Activated B cell treated with CpG ODN at 0.5 μM for 24 hours (primary cell): ENCODE data around the gene CDH15. TPM values are rescaled to one million over a fixed set of nuclear protein-coding genes. Genes with fewer than 3 reads are reported as not detected.

Experiments used
- ATAC-seq: fragments of 200-7000 bp; cut with Tn5 transposase; one replicate; pipeline ENCODE4 v1.10.0; 2021; ENCODE audit warnings: low read depth, mild to moderate bottlenecking, moderate library complexity
- CTCF ChIA-PET: fragments of 350-600 bp; sonication (Branson Sonifier 250); formaldehyde crosslinking; loops from one replicate; lab custom pipeline; 2021; ENCODE audit warnings: antibody characterized with exemption; lab: Charles Lee
- POLR2A ChIA-PET: fragments of 350-600 bp; sonication (Branson Sonifier 250); formaldehyde crosslinking; loops from one replicate; lab custom pipeline; 2021; ENCODE audit warnings: antibody characterized with exemption; lab: Charles Lee
- DNase-seq: peaks from one replicate; pipeline ENCODE4 v3.0.0; 2022
- H3K27ac Mint-ChIP-seq: one replicate; pipeline ENCODE4 v1.8.0; 2020; ENCODE audit warnings: mixed read lengths
- H3K27me3 Mint-ChIP-seq: one replicate; pipeline ENCODE4 v1.8.0; 2021; ENCODE audit warnings: mixed read lengths
- H3K36me3 Mint-ChIP-seq: one replicate; pipeline ENCODE4 v1.8.0; 2021; ENCODE audit warnings: low read depth, mixed read lengths
- H3K4me1 Mint-ChIP-seq: one replicate; pipeline ENCODE4 v1.8.0; 2021; ENCODE audit warnings: mixed read lengths
- H3K4me3 Mint-ChIP-seq: one replicate; pipeline ENCODE4 v1.8.0; 2020; ENCODE audit warnings: mild to moderate bottlenecking, mixed read lengths
- H3K9me3 Mint-ChIP-seq: one replicate; pipeline ENCODE4 v1.8.0; 2020; ENCODE audit warnings: mixed read lengths
- CTCF ChIP-seq: fragments of 200-600 bp; IDR thresholded peaks from one replicate; pipeline ENCODE4 v1.8.0; 2022; ENCODE audit warnings: antibody characterized with exemption, mild to moderate bottlenecking
- intact Hi-C: fragments of 100-400 bp; cut with micrococcal nuclease; formaldehyde crosslinking; loops from one replicate; pipeline ENCODE4 v1.15.1; 2024
- total RNA-seq: library from RNA; stranded (reverse); gene quantifications from 2 replicates; pipeline ENCODE4 v1.2.3, GENCODE V29; 2022

The CDH15 gene
- total RNA-seq, 1 donor from 2014 or later = not detected

DNA sequence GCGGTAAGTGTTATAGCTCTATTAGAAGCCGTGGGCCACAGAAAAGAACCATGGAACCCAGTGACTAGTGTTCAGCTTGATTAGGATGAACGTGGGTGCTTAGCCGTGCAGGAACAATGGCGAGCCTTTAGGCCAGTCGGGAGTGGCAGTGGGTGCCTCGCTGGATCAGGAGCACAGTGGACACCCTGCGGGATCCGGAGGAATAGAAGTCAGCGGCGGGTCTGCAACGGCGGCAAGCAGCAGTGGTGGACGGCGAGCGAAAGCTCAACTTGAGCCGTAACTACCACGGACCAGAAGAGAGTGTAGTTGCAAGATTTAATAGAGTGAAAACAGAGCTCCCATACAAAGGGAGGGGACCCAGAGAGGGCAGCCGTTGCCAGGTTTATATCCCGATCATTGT lies 37.3 kb upstream of the CDH15 start:
- Mint-ChIP-seq H3K9me3 (no peaks in the 10 kb centered on the region), H3K4me3 (no peak overlapping the region), H3K27ac (no peak overlapping the region), H3K4me1 (no peaks in the 10 kb centered on the region), H3K27me3 (no peaks in the 10 kb centered on the region), H3K36me3 (peaks cover 50% of the 10 kb centered on the region)
- CTCF ChIA-PET = no interaction called here
- POLR2A ChIA-PET = no interaction called here
- DNase-seq (no peak), ATAC-seq (no peak)
- TF ChIP-seq CTCF = no peak
- intact Hi-C loops = no loop called here

- Mint-ChIP-seq H3K27ac (no peak overlapping the region), H3K4me1 (no peaks in the 10 kb centered on the region), H3K9me3 (no peaks in the 10 kb centered on the region), H3K27me3 (no peaks in the 10 kb centered on the region), H3K4me3 (no peak overlapping the region), H3K36me3 (peaks cover 48% of the 10 kb centered on the region)
- TF ChIP-seq CTCF = no peak
- DNase-seq (no peak), ATAC-seq (no peak)
- POLR2A ChIA-PET = no interaction called here
- CTCF ChIA-PET = no interaction called here
- intact Hi-C loops = no loop called here
Observed at GRCh38 chr16:89135166-89135565, 36.4 kb upstream of the CDH15 start.

GRCh38 chr16:89135971-89136765 lies 35.4 kb upstream of the CDH15 start:
- H3K27me3 Mint-ChIP-seq = no peaks in the 10 kb centered on the region
- H3K9me3 Mint-ChIP-seq = no peaks in the 10 kb centered on the region
- H3K4me3 Mint-ChIP-seq = no peak overlapping the region
- no peak for TF ChIP-seq CTCF
- intact Hi-C loops = no loop called here
- DNase-seq = no peak
- H3K27ac Mint-ChIP-seq = no peak overlapping the region
- POLR2A ChIA-PET = interaction anchor here (0.5 kb wide), 1 partner anchor 76 kb away, joined by 3 read pairs; no protein-coding TSS in a partner anchor
- peaks cover 52% of the 10 kb centered on the region for H3K36me3 Mint-ChIP-seq
- no peak for ATAC-seq
- H3K4me1 Mint-ChIP-seq = no peaks in the 10 kb centered on the region
- CTCF ChIA-PET = no interaction called here

GRCh38 chr16:89136931-89137330 lies 34.6 kb upstream of the CDH15 start:
- no peaks in the 10 kb centered on the region for H3K9me3 Mint-ChIP-seq
- H3K27ac Mint-ChIP-seq = no peak overlapping the region
- intact Hi-C loops = no loop called here
- ATAC-seq = no peak
- H3K4me3 Mint-ChIP-seq = no peak overlapping the region
- no peak for DNase-seq
- no peaks in the 10 kb centered on the region for H3K27me3 Mint-ChIP-seq
- TF ChIP-seq CTCF = no peak
- ChIA-PET POLR2A (interaction anchor here (0.5 to 0.7 kb wide), 2 partner anchors 77 to 88 kb away, joined by 3 read pairs; no protein-coding TSS in a partner anchor), CTCF (no interaction called here)
- no peaks in the 10 kb centered on the region for H3K4me1 Mint-ChIP-seq
- H3K36me3 Mint-ChIP-seq = peaks cover 55% of the 10 kb centered on the region

DNA sequence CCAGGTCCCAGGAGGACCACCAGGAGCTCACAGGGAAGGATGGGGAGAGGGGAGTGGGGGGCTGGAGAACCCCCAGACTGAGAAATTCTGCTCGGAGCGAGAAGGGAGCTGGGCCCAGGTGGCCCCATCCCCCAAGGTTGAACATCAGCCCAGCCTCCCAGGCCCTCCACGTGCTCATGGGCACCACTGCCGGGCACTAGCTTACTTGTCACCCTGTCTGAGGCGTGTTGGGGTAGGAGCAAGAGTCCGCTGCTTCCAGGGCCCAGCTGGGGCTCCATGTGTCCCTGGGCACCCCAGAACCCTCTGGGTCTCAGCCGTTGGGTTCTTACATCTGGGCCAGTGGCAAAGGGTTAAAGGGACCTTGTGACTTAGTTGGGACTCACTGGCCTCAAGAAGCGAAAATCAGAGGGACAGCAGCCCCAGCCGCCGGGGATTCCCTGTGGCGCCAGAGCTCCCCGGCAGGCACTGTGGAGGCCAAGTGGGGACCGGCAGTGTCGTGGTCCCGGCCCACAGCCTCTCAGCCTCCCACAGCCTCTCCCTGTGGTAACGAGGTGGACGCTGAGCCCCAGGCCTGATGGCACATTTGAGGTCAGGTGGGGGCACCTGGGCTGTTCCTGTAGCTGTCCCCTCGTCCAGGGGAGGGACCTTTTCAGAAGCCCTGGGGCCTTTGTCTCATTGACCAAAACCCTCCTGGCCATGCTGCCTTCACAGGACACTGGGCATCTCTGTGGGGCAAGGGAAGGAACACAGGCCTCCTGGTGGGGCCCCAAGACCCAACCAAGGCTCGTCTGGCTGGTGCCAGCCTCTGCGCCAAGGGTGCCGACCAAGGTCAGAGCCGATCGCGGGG lies 33.7 kb upstream of the CDH15 start:
- H3K4me3 Mint-ChIP-seq = no peak overlapping the region
- intact Hi-C loops = no loop called here
- ChIA-PET CTCF (no interaction called here), POLR2A (interaction anchor here (0.7 kb wide), 1 partner anchor 87 kb away, joined by 3 read pairs; no protein-coding TSS in a partner anchor)
- H3K36me3 Mint-ChIP-seq = peaks cover 60% of the 10 kb centered on the region
- H3K27me3 Mint-ChIP-seq = no peaks in the 10 kb centered on the region
- no peak for TF ChIP-seq CTCF
- ATAC-seq (no peak), DNase-seq (no peak)
- no peaks in the 10 kb centered on the region for H3K9me3 Mint-ChIP-seq
- H3K4me1 Mint-ChIP-seq = no peaks in the 10 kb centered on the region
- H3K27ac Mint-ChIP-seq = no peak overlapping the region
